B cell (primary cell): ENCODE data around the gene OR6K6. TPM values are rescaled to one million over a fixed set of nuclear protein-coding genes. Genes with fewer than 3 reads are reported as not detected.

ENCODE experiments used
- ATAC-seq: fragments of 200-7000 bp; cut with Tn5 transposase; one replicate; pipeline ENCODE4 v1.10.0; 2021; ENCODE audit warnings: low read depth, mild to moderate bottlenecking, moderate number of reproducible peaks, moderate library complexity
- CTCF ChIA-PET: fragments of 350-600 bp; sonication (Branson Sonifier 250); formaldehyde crosslinking; loops from one replicate; lab custom pipeline; 2021; ENCODE audit warnings: antibody characterized with exemption, inconsistent platforms; lab: Charles Lee
- POLR2A ChIA-PET: fragments of 350-600 bp; sonication (Branson Sonifier 250); formaldehyde crosslinking; loops from one replicate; lab custom pipeline; 2021; ENCODE audit warnings: antibody characterized with exemption; lab: Charles Lee
- DNase-seq: peaks from one replicate; pipeline ENCODE4 v3.0.0; 2013
- H2AFZ ChIP-seq: 2 replicates; pipeline ENCODE4 v1.6.1; 2012; ENCODE audit warnings: mild to moderate bottlenecking, low read depth, low read length; ENCODE audit not compliant: insufficient read depth, poor library complexity, severe bottlenecking
- H3K27ac ChIP-seq, 2 donors: 1 replicate in 1 of 2; 2 replicates in 1 of 2; pipeline ENCODE4 v1.5.1; 2012 to 2013; ENCODE audit warnings: low read length in 2 of 2, mild to moderate bottlenecking in 2 of 2, moderate library complexity in 1 of 2
- H3K27me3 ChIP-seq, 4 experiments: fragments of 200-600 bp in 1 of 4; sonication (generic) in 1 of 4; replicated peaks in 1 of 4; 1 replicate in 2 of 4; 2 replicates in 2 of 4; pipeline versions ENCODE4 v1.6.1 to v1.7.0; 2013 to 2016; ENCODE audit warnings: low read length in 3 of 4, mild to moderate bottlenecking in 2 of 4, mixed read lengths in 1 of 4, moderate library complexity in 1 of 4; ENCODE audit not compliant: insufficient read depth in 4 of 4, control insufficient read depth in 3 of 4; ENCODE audit errors: control extremely low read depth in 1 of 4
- H3K36me3 ChIP-seq, 2 experiments: replicated peaks in 1 of 2; 1 replicate in 1 of 2; 2 replicates in 1 of 2; pipeline versions ENCODE4 v1.6.1 to v1.7.1; 2013; ENCODE audit warnings: low read length in 1 of 2; ENCODE audit not compliant: insufficient read depth in 2 of 2, control insufficient read depth in 1 of 2; ENCODE audit errors: control extremely low read depth in 1 of 2, extremely low read depth in 1 of 2
- H3K4me1 ChIP-seq, 2 donors: fragments of 200-600 bp in 1 of 2; sonication (generic) in 1 of 2; 1 replicate in 1 of 2; 2 replicates in 1 of 2; pipeline versions ENCODE4 v1.5.1 to v1.6.1; 2013 to 2017; ENCODE audit warnings: low read length in 2 of 2; ENCODE audit not compliant: control insufficient read depth in 2 of 2, insufficient read depth in 2 of 2
- H3K4me2 ChIP-seq: replicated peaks from 2 replicates; pipeline ENCODE3; 2012; ENCODE audit warnings: mild to moderate bottlenecking, low read depth, low read length; ENCODE audit not compliant: poor library complexity, severe bottlenecking
- H3K4me3 ChIP-seq, 5 experiments: fragments of 200-600 bp in 1 of 5; sonication (generic) in 1 of 5; 1 replicate in 3 of 5; 2 replicates in 2 of 5; pipeline versions ENCODE4 v1.5.1 to v1.7.0; 2011 to 2016; ENCODE audit warnings: low read length in 4 of 5, mild to moderate bottlenecking in 4 of 5, low read depth in 2 of 5, control low read depth in 1 of 5, moderate library complexity in 1 of 5; ENCODE audit not compliant: insufficient read depth in 1 of 5; ENCODE audit errors: control extremely low read depth in 1 of 5, extremely low read depth in 1 of 5
- H3K79me2 ChIP-seq: fragments of 200-600 bp; sonication (generic); one replicate; pipeline ENCODE4 v1.6.0; 2016; ENCODE audit warnings: low read length; ENCODE audit not compliant: control insufficient read depth, insufficient read depth
- H3K9ac ChIP-seq: fragments of 200-600 bp; sonication (generic); 2 replicates; pipeline ENCODE4 v1.6.1; 2017; ENCODE audit warnings: mild to moderate bottlenecking, low read length, moderate library complexity
- H3K9me3 ChIP-seq, 3 donors: one replicate each; pipeline versions ENCODE4 v1.6.1 to v1.7.1; 2013; ENCODE audit warnings: low read length in 2 of 3; ENCODE audit not compliant: control insufficient read depth in 2 of 3, insufficient read depth in 1 of 3; ENCODE audit errors: control extremely low read depth in 1 of 3
- H4K20me1 ChIP-seq: 2 replicates; pipeline ENCODE4 v1.6.0; 2012; ENCODE audit warnings: mild to moderate bottlenecking, low read length; ENCODE audit not compliant: insufficient read depth, control insufficient read depth, poor library complexity, severe bottlenecking
- H3K27ac Mint-ChIP-seq: one replicate; pipeline ENCODE4 v1.8.0; 2021; ENCODE audit warnings: mixed read lengths
- H3K27me3 Mint-ChIP-seq: one replicate; pipeline ENCODE4 v1.8.0; 2021; ENCODE audit warnings: mixed read lengths
- H3K4me1 Mint-ChIP-seq: one replicate; pipeline ENCODE4 v1.8.0; 2021; ENCODE audit warnings: mixed read lengths
- H3K4me3 Mint-ChIP-seq: one replicate; pipeline ENCODE4 v1.8.0; 2021; ENCODE audit warnings: mixed read lengths
- H3K9me3 Mint-ChIP-seq: one replicate; pipeline ENCODE4 v1.8.0; 2022; ENCODE audit warnings: mixed read lengths; ENCODE audit not compliant: insufficient read depth
- CTCF ChIP-seq: fragments of 200-600 bp; IDR thresholded peaks from one replicate; pipeline ENCODE4 v1.8.0; 2022; ENCODE audit warnings: antibody characterized with exemption, mild to moderate bottlenecking
- EZH2 ChIP-seq: IDR thresholded peaks from 2 replicates; pipeline ENCODE4 v1.6.1; 2012; ENCODE audit warnings: borderline replicate concordance, low read depth, mild to moderate bottlenecking, moderate library complexity, low read length; ENCODE audit not compliant: insufficient read depth, poor library complexity, severe bottlenecking
- WGBS: methylation state at CpG from one replicate; pipeline ENCODE4 v1.1.5; 2013; ENCODE audit warnings: missing lambda C conversion rate; ENCODE audit not compliant: insufficient coverage; 5-methylcytosine and 5-hydroxymethylcytosine counted together
- intact Hi-C: fragments of 100-400 bp; cut with micrococcal nuclease; formaldehyde crosslinking; loops from one replicate; pipeline ENCODE4 v1.10.0; 2022
- polyA minus RNA-seq: library from RNA; depleted of rRNA, polyadenylated mRNA; stranded (reverse); fragments of >200 nt; gene quantifications from 2 replicates; pipeline ENCODE4 v1.2.3, GENCODE V29; 2012
- polyA plus RNA-seq: library from polyadenylated mRNA; depleted of rRNA; stranded (reverse); fragments of >200 nt; gene quantifications from 2 replicates; pipeline ENCODE4 v1.2.3, GENCODE V29; 2012
- total RNA-seq, 2 donors: library from RNA; stranded (reverse); fragments of 120-200 nt in 1 of 2; gene quantifications; 1 replicate in 1 of 2; 2 replicates in 1 of 2; pipeline versions ENCODE4 v1.2.3 to v1.2.4, GENCODE V29; 2013 to 2022

OR6K6 gene
- total RNA-seq (not detected in 2 replicates), polyA plus RNA-seq (not detected in 2 replicates), polyA minus RNA-seq (not detected in 2 replicates)
- not detected for total RNA-seq (2013)

- H4K20me1 ChIP-seq = no peaks in the 10 kb centered on the region
- no peaks in the 10 kb centered on the region for H3K9me3 ChIP-seq
- Mint-ChIP-seq H3K9me3 (no peaks in the 10 kb centered on the region), H3K4me3 (no peak within 1 kb of the TSS), H3K4me1 (no peaks in the 10 kb centered on the region), H3K27me3 (peaks cover 8% of the 10 kb centered on the region), H3K27ac (no peak within 1 kb of the TSS)
- WGBS = no CpG with 5 or more reads among the region's 2 CpGs
- no peak within 1 kb of the TSS for H3K4me3 ChIP-seq
- H2AFZ ChIP-seq = no peak within 1 kb of the TSS
- H3K27ac ChIP-seq = no peak within 1 kb of the TSS
- no peaks in the 10 kb centered on the region for H3K4me1 ChIP-seq
- DNase-seq (no peak), ATAC-seq (no peak)
- H3K27me3 ChIP-seq = peaks cover 0 to 5% (median 0%) of the 10 kb centered on the region in 4 experiments
- no peak for TF ChIP-seq EZH2
- TF ChIP-seq CTCF = no peak
- H3K9ac ChIP-seq = no peak within 1 kb of the TSS
- H3K36me3 ChIP-seq = no peaks in the 10 kb centered on the region
- intact Hi-C loops = no loop called here
- POLR2A ChIA-PET = no interaction called here
- CTCF ChIA-PET = no interaction called here
- H3K79me2 ChIP-seq = no peaks in the 10 kb centered on the region
- no peak within 1 kb of the TSS for H3K4me2 ChIP-seq
These were observed at the start of gene OR6K6 for GRCh38 chr1:158754420-158754819. Gene OR6K6, plus strand, starts transcription at chr1:158754720. Its CDS starts 168 bp downstream, at chr1:158754888.

- DNase-seq (no peak), ATAC-seq (no peak)
- CTCF ChIA-PET = no interaction called here
- no peaks in the 10 kb centered on the region for H3K4me1 ChIP-seq
- H3K36me3 ChIP-seq = no peaks in the 10 kb centered on the region
- H3K27ac ChIP-seq = no peak overlapping the region
- Mint-ChIP-seq H3K9me3 (no peaks in the 10 kb centered on the region), H3K27ac (no peak overlapping the region), H3K4me1 (no peaks in the 10 kb centered on the region), H3K4me3 (no peak overlapping the region), H3K27me3 (peaks cover 9% of the 10 kb centered on the region)
- H3K4me2 ChIP-seq = no peak overlapping the region
- H3K9ac ChIP-seq = no peak overlapping the region
- H3K9me3 ChIP-seq = no peaks in the 10 kb centered on the region
- H3K27me3 ChIP-seq = peaks cover 0 to 2% (median 0%) of the 10 kb centered on the region in 4 experiments
- TF ChIP-seq CTCF (no peak), EZH2 (no peak)
- WGBS = no CpG with 5 or more reads among the region's 2 CpGs
- no peaks in the 10 kb centered on the region for H4K20me1 ChIP-seq
- POLR2A ChIA-PET = no interaction called here
- H2AFZ ChIP-seq = no peak overlapping the region
- intact Hi-C loops = no loop called here
- no peak overlapping the region for H3K4me3 ChIP-seq
- no peaks in the 10 kb centered on the region for H3K79me2 ChIP-seq
These were observed 48.4 kb upstream of the OR6K6 start for GRCh38 chr1:158706096-158706495.
